ENCODE data around the gene TFDP2. TPM values are rescaled to one million over a fixed set of nuclear protein-coding genes. Genes with fewer than 3 reads are reported as not detected.
"Not testable (repeated sequence)": the region's sequence is repeated elsewhere in the genome, so short reads cannot be mapped to it uniquely, and the experiment has no call there.

TFDP2 gene
- total RNA-seq, 2 experiments from 2014 or later: 23.3 to 40.7 TPM

- no peak overlapping the region for H3K27ac Mint-ChIP-seq
- CTCF ChIA-PET: interaction anchor here (0.6 to 2.4 kb wide), 5 partner anchors 14 to 246 kb away, joined by 3 to 9 read pairs (median 4); no protein-coding TSS in a partner anchor
These were observed 135.4 kb downstream of the TFDP2 start for GRCh38 chr3:142013993-142014392.

GRCh38 chr3:142013326-142013980, 135.9 kb downstream of the TFDP2 start:
- Mint-ChIP-seq H3K4me1 (no peaks in the 10 kb centered on the region), H3K27me3 (no peaks in the 10 kb centered on the region), H3K9me3 (ENCODE audit: low read depth) (no peaks in the 10 kb centered on the region), H3K36me3 (ENCODE audit: low read depth) (no peaks in the 10 kb centered on the region), H3K4me3 (no peak overlapping the region), H3K27ac (no peak overlapping the region)
- no peak for ATAC-seq
- intact Hi-C loops (cut with DNase I, micrococcal nuclease): no loop called here
- POLR2A ChIA-PET: no interaction called here
- no peak for DNase-seq
- CTCF ChIA-PET: interaction anchor here (1.0 to 2.4 kb wide), 4 partner anchors 14 to 247 kb away, joined by 3 to 9 read pairs (median 4); no protein-coding TSS in a partner anchor

More at GRCh38 chr3:142013993-142014392, 135.4 kb downstream of the TFDP2 start:
- Mint-ChIP-seq H3K27me3 (no peaks in the 10 kb centered on the region), H3K4me1 (no peaks in the 10 kb centered on the region), H3K9me3 (ENCODE audit: low read depth) (no peaks in the 10 kb centered on the region), H3K4me3 (no peak overlapping the region), H3K36me3 (ENCODE audit: low read depth) (no peaks in the 10 kb centered on the region)
- POLR2A ChIA-PET: no interaction called here
- intact Hi-C loops (cut with DNase I, micrococcal nuclease): no loop called here
- ATAC-seq: no peak
- DNase-seq: no peak

- DNase-seq (no peak), ATAC-seq (no peak)
- CTCF ChIA-PET: no interaction called here
- Mint-ChIP-seq H3K4me1 (no peaks in the 10 kb centered on the region), H3K36me3 (ENCODE audit: low read depth) (no peaks in the 10 kb centered on the region), H3K27ac (no peak overlapping the region), H3K9me3 (ENCODE audit: low read depth) (no peaks in the 10 kb centered on the region), H3K27me3 (no peaks in the 10 kb centered on the region), H3K4me3 (no peak overlapping the region)
- POLR2A ChIA-PET: no interaction called here
- intact Hi-C loops (cut with DNase I, micrococcal nuclease): no loop called here
These were observed 140.3 kb downstream of the TFDP2 start for GRCh38 chr3:142009029-142009428.

GRCh38 chr3:142007710-142008399, 141.5 kb downstream of the TFDP2 start:
- DNase-seq (no peak), ATAC-seq (no peak)
- H3K4me3 Mint-ChIP-seq: no peak overlapping the region
- ChIA-PET CTCF (no interaction called here), POLR2A (no interaction called here)
- intact Hi-C loops (cut with DNase I, micrococcal nuclease): no loop called here
- no peaks in the 10 kb centered on the region for H3K4me1 Mint-ChIP-seq
- H3K27me3 Mint-ChIP-seq: no peaks in the 10 kb centered on the region
- H3K36me3 Mint-ChIP-seq (ENCODE audit: low read depth): no peaks in the 10 kb centered on the region
- no peaks in the 10 kb centered on the region for H3K9me3 Mint-ChIP-seq (ENCODE audit: low read depth)
- H3K27ac Mint-ChIP-seq: no peak overlapping the region

- H3K27me3 Mint-ChIP-seq; intact Hi-C loops (cut with DNase I, micrococcal nuclease); CTCF ChIA-PET; DNase-seq; POLR2A ChIA-PET; H3K4me3 Mint-ChIP-seq; H3K27ac Mint-ChIP-seq; H3K36me3 Mint-ChIP-seq (ENCODE audit: low read depth); H3K9me3 Mint-ChIP-seq (ENCODE audit: low read depth); H3K4me1 Mint-ChIP-seq; ATAC-seq: not testable (repeated sequence)
These were observed 144.4 kb downstream of the TFDP2 start for GRCh38 chr3:142004957-142005356.

- Mint-ChIP-seq H3K4me1 (no peaks in the 10 kb centered on the region), H3K27ac (no peak overlapping the region), H3K27me3 (no peaks in the 10 kb centered on the region), H3K4me3 (no peak overlapping the region), H3K36me3 (ENCODE audit: low read depth) (no peaks in the 10 kb centered on the region), H3K9me3 (ENCODE audit: low read depth) (no peaks in the 10 kb centered on the region)
- DNase-seq: no peak
- no peak for ATAC-seq
- POLR2A ChIA-PET: no interaction called here
- CTCF ChIA-PET: interaction anchor here (0.8 to 1.0 kb wide), 2 partner anchors 55 to 72 kb away, joined by 3 read pairs; no protein-coding TSS in a partner anchor
- intact Hi-C loops (cut with DNase I, micrococcal nuclease): no loop called here
These were observed 145.3 kb downstream of the TFDP2 start for GRCh38 chr3:142004025-142004424.

- Mint-ChIP-seq H3K4me3 (no peak overlapping the region), H3K27me3 (no peaks in the 10 kb centered on the region), H3K4me1 (no peaks in the 10 kb centered on the region), H3K9me3 (ENCODE audit: low read depth) (no peaks in the 10 kb centered on the region), H3K27ac (no peak overlapping the region), H3K36me3 (ENCODE audit: low read depth) (no peaks in the 10 kb centered on the region)
- ATAC-seq (no peak), DNase-seq (no peak)
- intact Hi-C loops (cut with DNase I, micrococcal nuclease): no loop called here
- ChIA-PET POLR2A (no interaction called here), CTCF (interaction anchor here (0.8 to 1.1 kb wide), 2 partner anchors 73 to 277 kb away, joined by 3 read pairs; no protein-coding TSS in a partner anchor)
These were observed 146.1 kb downstream of the TFDP2 start for GRCh38 chr3:142003291-142003690.

GRCh38 chr3:142000325-142000870, 148.9 kb downstream of the TFDP2 start:
- H3K27ac Mint-ChIP-seq: no peak overlapping the region
- no peaks in the 10 kb centered on the region for H3K4me1 Mint-ChIP-seq
- H3K4me3 Mint-ChIP-seq: no peak overlapping the region
- intact Hi-C loops (cut with DNase I, micrococcal nuclease): no loop called here
- no peaks in the 10 kb centered on the region for H3K9me3 Mint-ChIP-seq (ENCODE audit: low read depth)
- no peaks in the 10 kb centered on the region for H3K27me3 Mint-ChIP-seq
- H3K36me3 Mint-ChIP-seq (ENCODE audit: low read depth): no peaks in the 10 kb centered on the region
- ATAC-seq: no peak
- POLR2A ChIA-PET: no interaction called here
- CTCF ChIA-PET: no interaction called here
- no peak for DNase-seq

DNA sequence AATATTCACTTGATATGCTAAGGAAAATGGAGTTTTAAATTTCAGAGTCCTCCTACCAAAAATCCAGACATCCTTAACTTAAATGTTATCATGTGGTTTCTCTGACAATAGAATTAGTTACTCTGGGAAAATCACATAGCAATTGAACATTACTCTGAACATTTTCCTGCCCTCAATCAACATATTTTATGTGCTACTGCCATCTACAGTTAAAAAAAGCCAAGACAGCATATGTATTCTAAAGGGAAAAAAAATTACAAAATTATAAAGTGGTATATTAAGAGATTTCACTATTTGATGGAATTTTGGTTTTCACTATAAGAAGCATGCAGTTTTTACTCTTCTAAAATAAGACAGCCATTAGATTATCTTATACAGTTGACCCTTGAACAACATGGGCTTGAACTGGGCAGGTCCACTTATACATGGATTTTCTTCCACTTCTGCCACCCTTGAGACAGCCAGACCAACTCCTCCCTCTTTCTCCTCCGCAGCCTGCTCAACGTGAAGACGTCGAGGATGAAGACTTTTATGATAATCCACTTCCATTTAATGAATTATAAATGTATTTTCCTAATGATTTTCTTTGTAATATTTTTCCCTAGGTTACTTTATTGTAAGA, 150.6 kb downstream of the TFDP2 start:
- no peaks in the 10 kb centered on the region for H3K4me1 Mint-ChIP-seq
- POLR2A ChIA-PET: no interaction called here
- DNase-seq: no peak
- CTCF ChIA-PET: interaction anchor here (0.6 kb wide), 2 partner anchors 123 to 259 kb away, joined by 3 to 4 read pairs; no protein-coding TSS in a partner anchor
- H3K27ac Mint-ChIP-seq: no peak overlapping the region
- no peak for ATAC-seq
- no peaks in the 10 kb centered on the region for H3K27me3 Mint-ChIP-seq
- no peaks in the 10 kb centered on the region for H3K9me3 Mint-ChIP-seq (ENCODE audit: low read depth)
- no peak overlapping the region for H3K4me3 Mint-ChIP-seq
- H3K36me3 Mint-ChIP-seq (ENCODE audit: low read depth): no peaks in the 10 kb centered on the region
- intact Hi-C loops (cut with DNase I, micrococcal nuclease): loop anchor here in 1 of 2 experiments (1.0 to 10.0 kb wide), 4 partner anchors 36 to 534 kb away; partner anchors contain the start of gene RNF7

GRCh38 chr3:141996437-141996836, 152.9 kb downstream of the TFDP2 start:
- ATAC-seq: no peak
- no peak for DNase-seq
- no peak overlapping the region for H3K4me3 Mint-ChIP-seq
- no peaks in the 10 kb centered on the region for H3K27me3 Mint-ChIP-seq
- ChIA-PET CTCF (no interaction called here), POLR2A (no interaction called here)
- no peaks in the 10 kb centered on the region for H3K4me1 Mint-ChIP-seq
- intact Hi-C loops (cut with DNase I, micrococcal nuclease): loop anchor here in 1 of 2 experiments (5.0 to 10.0 kb wide), 2 partner anchors 419 to 532 kb away; no protein-coding TSS in a partner anchor
- H3K27ac Mint-ChIP-seq: no peak overlapping the region
- H3K36me3 Mint-ChIP-seq (ENCODE audit: low read depth): peaks cover 2% of the 10 kb centered on the region
- no peaks in the 10 kb centered on the region for H3K9me3 Mint-ChIP-seq (ENCODE audit: low read depth)

DNA sequence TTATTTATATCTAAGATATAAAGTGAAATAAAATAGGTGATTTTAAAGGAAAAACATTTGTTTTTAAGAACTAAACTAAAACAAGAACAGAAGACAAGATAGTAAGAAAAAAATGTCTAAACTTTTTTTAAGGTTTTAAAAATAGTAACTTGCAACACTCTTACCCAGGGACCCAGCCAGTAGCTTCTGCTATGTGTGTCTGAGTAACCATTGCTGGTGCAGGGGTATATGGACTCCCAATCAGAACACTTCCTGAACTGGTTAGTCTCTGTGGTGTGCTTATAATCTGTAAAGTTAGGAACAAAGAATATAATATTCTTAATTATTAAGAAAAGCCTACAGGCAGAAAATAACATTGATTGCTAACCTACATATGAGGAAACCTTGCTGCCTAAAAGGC, 154.5 kb downstream of the TFDP2 start:
- ChIA-PET POLR2A (no interaction called here), CTCF (no interaction called here)
- ATAC-seq: no peak
- intact Hi-C loops (cut with DNase I, micrococcal nuclease): loop anchor here in 1 of 2 experiments (5.0 to 10.0 kb wide), 2 partner anchors 418 to 530 kb away; no protein-coding TSS in a partner anchor
- DNase-seq: no peak
- peaks cover 2% of the 10 kb centered on the region for H3K36me3 Mint-ChIP-seq (ENCODE audit: low read depth)
- no peaks in the 10 kb centered on the region for H3K27me3 Mint-ChIP-seq
- H3K9me3 Mint-ChIP-seq (ENCODE audit: low read depth): no peaks in the 10 kb centered on the region
- H3K4me1 Mint-ChIP-seq: no peaks in the 10 kb centered on the region
- no peak overlapping the region for H3K27ac Mint-ChIP-seq
- no peak overlapping the region for H3K4me3 Mint-ChIP-seq
